ENCODE results near the gene UAP1L1.

The UAP1L1 gene

GRCh38 chr9:137110147-137110910, 33.0 kb downstream of the UAP1L1 start:
- Histone ChIP-seq H2AFZ (ENCODE audit: low read depth, low read length) (no peak overlapping the region), H3K4me3 (ENCODE audit: low read length) (no peak overlapping the region), H3K9me3 (ENCODE audit: low read length) (no peaks in the 10 kb centered on the region), H3K27me3 (ENCODE audit: insufficient read depth, low read length) (no peaks in the 10 kb centered on the region), H3K36me3 (ENCODE audit: insufficient read depth, low read length) (peaks cover 42% of the 10 kb centered on the region), H3K4me1 (ENCODE audit: insufficient read depth, low read length) (no peaks in the 10 kb centered on the region)

GRCh38 chr9:137110911-137111787, 33.8 kb downstream of the UAP1L1 start:
- no peaks in the 10 kb centered on the region for H3K9me3 ChIP-seq (ENCODE audit: low read length)
- no peaks in the 10 kb centered on the region for H3K27me3 ChIP-seq (ENCODE audit: insufficient read depth, low read length)
- no peak overlapping the region for H2AFZ ChIP-seq (ENCODE audit: low read depth, low read length)
- H3K4me3 ChIP-seq (ENCODE audit: low read length), result no peak overlapping the region
- peaks cover 4% of the 10 kb centered on the region for H3K4me1 ChIP-seq (ENCODE audit: insufficient read depth, low read length)
- peaks cover 34% of the 10 kb centered on the region for H3K36me3 ChIP-seq (ENCODE audit: insufficient read depth, low read length)

- Histone ChIP-seq H3K9me3 (ENCODE audit: low read length) (no peaks in the 10 kb centered on the region), H3K4me1 (ENCODE audit: insufficient read depth, low read length) (peaks cover 10% of the 10 kb centered on the region), H2AFZ (ENCODE audit: low read depth, low read length) (no peak overlapping the region), H3K4me3 (ENCODE audit: low read length) (no peak overlapping the region), H3K36me3 (ENCODE audit: insufficient read depth, low read length) (peaks cover 28% of the 10 kb centered on the region), H3K27me3 (ENCODE audit: insufficient read depth, low read length) (no peaks in the 10 kb centered on the region)
These were observed 34.7 kb downstream of the UAP1L1 start for GRCh38 chr9:137111788-137112563.

DNA sequence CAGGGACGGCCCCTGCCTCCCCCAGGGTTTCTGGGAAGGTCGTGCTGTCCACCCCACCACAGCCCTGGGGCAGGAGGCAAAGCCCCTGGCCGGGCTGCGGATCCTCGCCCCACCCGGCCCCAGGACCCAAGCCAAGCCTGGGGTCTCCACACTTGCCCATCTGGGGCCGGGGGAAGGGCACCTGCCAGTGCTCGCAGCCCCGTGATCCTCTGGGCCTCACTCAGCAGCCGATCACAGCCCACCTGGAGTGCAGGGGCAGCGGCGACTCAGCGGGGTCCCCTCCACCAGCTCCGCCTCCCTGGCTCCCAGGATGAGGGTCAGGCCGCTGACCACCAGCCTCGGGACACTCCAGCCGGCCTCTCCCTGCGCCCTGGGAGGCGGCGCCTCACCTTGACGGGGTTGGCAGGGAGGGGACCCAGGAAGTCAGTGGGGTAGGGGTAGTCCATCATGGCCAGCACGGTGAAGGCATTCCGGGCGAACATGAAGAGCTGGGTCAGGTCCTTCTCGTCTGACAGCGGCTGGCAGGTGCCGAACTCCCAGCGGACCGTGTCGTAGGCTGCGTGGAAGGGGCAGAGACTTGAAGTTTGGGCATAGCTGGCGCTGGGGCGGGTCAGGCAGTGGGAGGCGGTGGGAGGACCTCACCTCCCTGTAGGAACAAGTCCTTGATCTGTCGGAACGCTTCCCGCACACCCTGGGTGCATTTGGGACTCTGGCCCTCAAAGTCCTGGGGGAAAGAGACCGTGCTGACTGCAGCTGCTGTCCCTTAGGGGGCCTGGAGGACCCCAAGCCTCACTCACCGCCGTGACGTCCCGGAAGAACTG, 35.5 kb downstream of the UAP1L1 start:
- no peak overlapping the region for H3K4me3 ChIP-seq (ENCODE audit: low read length)
- peaks cover 16% of the 10 kb centered on the region for H3K4me1 ChIP-seq (ENCODE audit: insufficient read depth, low read length)
- no peak overlapping the region for H2AFZ ChIP-seq (ENCODE audit: low read depth, low read length)
- no peaks in the 10 kb centered on the region for H3K27me3 ChIP-seq (ENCODE audit: insufficient read depth, low read length)
- H3K36me3 ChIP-seq (ENCODE audit: insufficient read depth, low read length), result peaks cover 20% of the 10 kb centered on the region
- H3K9me3 ChIP-seq (ENCODE audit: low read length), result no peaks in the 10 kb centered on the region

DNA sequence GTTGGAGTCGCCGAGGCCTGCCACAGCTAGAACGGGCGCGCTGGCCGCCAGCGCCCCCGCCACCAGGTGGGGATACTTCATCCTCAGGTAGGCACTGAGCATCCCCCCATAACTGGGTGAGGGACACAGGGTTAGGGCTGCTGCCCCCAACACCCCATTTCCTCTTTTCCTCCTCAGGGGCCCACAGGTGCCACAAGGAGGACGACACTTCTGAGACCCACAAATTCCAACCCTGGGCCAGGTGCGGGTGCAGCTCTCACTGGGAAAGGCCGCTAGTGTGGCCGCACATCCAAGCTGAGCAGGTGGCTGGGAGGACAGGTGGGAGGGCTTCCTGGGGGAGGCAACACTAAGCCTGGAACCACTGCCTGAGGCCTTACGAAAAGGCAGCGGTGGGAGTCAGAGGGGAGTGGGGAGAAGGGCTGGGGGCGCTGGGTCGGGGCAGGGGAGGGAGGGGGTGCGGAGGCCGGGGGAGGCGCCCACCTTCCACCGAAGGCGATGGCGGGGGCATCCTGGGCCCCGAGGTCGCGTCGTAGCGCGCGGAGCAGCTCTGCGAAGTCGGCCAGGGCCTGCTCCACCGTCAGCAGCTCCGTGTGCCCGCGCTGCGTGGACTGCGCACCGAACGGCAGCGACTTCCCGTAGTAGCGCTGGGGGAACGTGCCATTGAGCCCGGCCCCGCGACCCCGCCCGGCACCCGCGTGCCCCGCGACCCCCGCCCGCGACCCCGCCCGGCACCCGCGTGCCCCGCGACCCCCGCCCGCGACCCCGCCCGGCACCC, 36.3 kb downstream of the UAP1L1 start:
- Histone ChIP-seq H3K4me3 (ENCODE audit: low read length) (no peak overlapping the region), H2AFZ (ENCODE audit: low read depth, low read length) (no peak overlapping the region), H3K36me3 (ENCODE audit: insufficient read depth, low read length) (peaks cover 15% of the 10 kb centered on the region), H3K27me3 (ENCODE audit: insufficient read depth, low read length) (no peaks in the 10 kb centered on the region), H3K9me3 (ENCODE audit: low read length) (no peaks in the 10 kb centered on the region), H3K4me1 (ENCODE audit: insufficient read depth, low read length) (peaks cover 16% of the 10 kb centered on the region)

DNA sequence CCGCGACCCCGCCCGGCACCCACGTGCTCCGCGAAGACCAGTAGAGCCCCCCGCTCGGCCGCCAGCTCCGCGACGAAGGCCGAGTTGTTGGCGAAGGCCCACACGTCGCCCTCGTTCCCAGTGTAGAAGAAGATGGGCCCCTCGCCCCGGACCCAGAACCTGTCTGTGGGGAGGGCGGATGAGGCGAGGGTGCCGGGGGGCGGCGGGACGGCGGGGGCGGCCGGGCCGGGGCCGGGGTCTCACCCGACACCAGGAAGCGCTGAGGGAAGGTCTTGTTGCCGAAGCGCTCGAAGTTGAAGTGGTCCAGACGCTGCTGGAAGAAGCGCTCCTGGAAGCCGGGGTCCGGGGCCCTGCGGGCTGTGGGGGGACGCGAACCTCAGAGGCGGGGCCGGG, 36.9 kb downstream of the UAP1L1 start:
- Histone ChIP-seq H3K4me3 (ENCODE audit: low read length) (no peak overlapping the region), H3K36me3 (ENCODE audit: insufficient read depth, low read length) (peaks cover 9% of the 10 kb centered on the region), H3K9me3 (ENCODE audit: low read length) (no peaks in the 10 kb centered on the region), H2AFZ (ENCODE audit: low read depth, low read length) (no peak overlapping the region), H3K4me1 (ENCODE audit: insufficient read depth, low read length) (peaks cover 16% of the 10 kb centered on the region), H3K27me3 (ENCODE audit: insufficient read depth, low read length) (no peaks in the 10 kb centered on the region)

GRCh38 chr9:137114613-137115393, 37.5 kb downstream of the UAP1L1 start, which contains the start of gene DPP7:
Gene DPP7 (minus strand): TSS chr9:137114733. CDS start chr9:137114713, 20 bp downstream.
- no peak within 1 kb of the TSS for H2AFZ ChIP-seq (ENCODE audit: low read depth, low read length)

GRCh38 chr9:137115394-137116026, 38.2 kb downstream of the UAP1L1 start:
- Histone ChIP-seq H3K9me3 (ENCODE audit: low read length) (no peaks in the 10 kb centered on the region), H3K4me3 (ENCODE audit: low read length) (no peak overlapping the region), H3K27me3 (ENCODE audit: insufficient read depth, low read length) (no peaks in the 10 kb centered on the region), H2AFZ (ENCODE audit: low read depth, low read length) (no peak overlapping the region), H3K36me3 (ENCODE audit: insufficient read depth, low read length) (no peaks in the 10 kb centered on the region), H3K4me1 (ENCODE audit: insufficient read depth, low read length) (peaks cover 16% of the 10 kb centered on the region)

More at GRCh38 chr9:137114613-137115393, 37.5 kb downstream of the UAP1L1 start, which contains the start of gene DPP7:
- Histone ChIP-seq H3K36me3 (ENCODE audit: insufficient read depth, low read length) (peaks cover 3% of the 10 kb centered on the region), H3K4me3 (ENCODE audit: low read length) (no peak within 1 kb of the TSS), H3K9me3 (ENCODE audit: low read length) (no peaks in the 10 kb centered on the region), H3K4me1 (ENCODE audit: insufficient read depth, low read length) (peaks cover 16% of the 10 kb centered on the region), H3K27me3 (ENCODE audit: insufficient read depth, low read length) (no peaks in the 10 kb centered on the region)

DNA sequence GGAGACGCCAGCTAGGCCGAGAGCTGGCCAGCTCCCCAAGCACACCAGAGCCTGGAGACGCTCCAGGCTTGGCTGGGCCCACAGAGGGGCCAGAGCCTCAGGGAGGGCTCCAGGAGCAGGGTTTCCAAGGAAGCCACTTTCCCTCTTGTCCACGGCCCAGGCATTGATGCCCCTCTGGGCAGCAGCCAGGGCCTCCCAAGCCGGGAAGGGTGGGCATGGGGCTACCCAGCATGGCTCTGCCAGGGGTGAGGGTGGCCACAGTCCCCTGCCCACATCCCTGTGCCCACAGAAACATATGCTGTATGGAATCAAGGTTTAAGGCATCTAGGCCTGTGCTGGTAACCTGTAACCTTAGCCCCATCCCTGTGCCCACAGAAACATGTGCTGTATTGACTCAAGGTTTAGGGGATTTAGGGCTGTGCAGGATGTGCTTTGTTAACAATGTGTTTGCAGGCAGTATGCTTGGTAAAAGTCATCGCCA, 38.8 kb downstream of the UAP1L1 start:
- peaks cover 16% of the 10 kb centered on the region for H3K4me1 ChIP-seq (ENCODE audit: insufficient read depth, low read length)
- no peaks in the 10 kb centered on the region for H3K27me3 ChIP-seq (ENCODE audit: insufficient read depth, low read length)
- no peak overlapping the region for H2AFZ ChIP-seq (ENCODE audit: low read depth, low read length)
- no peak overlapping the region for H3K4me3 ChIP-seq (ENCODE audit: low read length)
- H3K36me3 ChIP-seq (ENCODE audit: insufficient read depth, low read length), result no peaks in the 10 kb centered on the region
- H3K9me3 ChIP-seq (ENCODE audit: low read length), result no peaks in the 10 kb centered on the region

GRCh38 chr9:137116728-137117127, 39.4 kb downstream of the UAP1L1 start:
- Histone ChIP-seq H3K9me3 (ENCODE audit: low read length) (no peaks in the 10 kb centered on the region), H3K4me1 (ENCODE audit: insufficient read depth, low read length) (peaks cover 18% of the 10 kb centered on the region), H3K4me3 (ENCODE audit: low read length) (no peak overlapping the region), H2AFZ (ENCODE audit: low read depth, low read length) (no peak overlapping the region), H3K36me3 (ENCODE audit: insufficient read depth, low read length) (no peaks in the 10 kb centered on the region), H3K27me3 (ENCODE audit: insufficient read depth, low read length) (no peaks in the 10 kb centered on the region)

GRCh38 chr9:137117269-137117731, 40.0 kb downstream of the UAP1L1 start:
- Histone ChIP-seq H3K4me1 (ENCODE audit: insufficient read depth, low read length) (peaks cover 20% of the 10 kb centered on the region), H3K4me3 (ENCODE audit: low read length) (no peak overlapping the region), H2AFZ (ENCODE audit: low read depth, low read length) (no peak overlapping the region), H3K36me3 (ENCODE audit: insufficient read depth, low read length) (no peaks in the 10 kb centered on the region), H3K9me3 (ENCODE audit: low read length) (no peaks in the 10 kb centered on the region), H3K27me3 (ENCODE audit: insufficient read depth, low read length) (no peaks in the 10 kb centered on the region)

Measured in neuron (in vitro differentiated cells).